ENCODE data around the gene SLC35F3. TPM values are rescaled to one million over a fixed set of nuclear protein-coding genes. Genes with fewer than 3 reads are reported as not detected.

The SLC35F3 gene
- total and polyA plus RNA-seq, 9 of the 15 experiments (the other 6 are each of a cell fraction or from before 2014, with no cell fraction given) = 0.04 to 0.07 (median 0.04) TPM; not detected in 6

DNA sequence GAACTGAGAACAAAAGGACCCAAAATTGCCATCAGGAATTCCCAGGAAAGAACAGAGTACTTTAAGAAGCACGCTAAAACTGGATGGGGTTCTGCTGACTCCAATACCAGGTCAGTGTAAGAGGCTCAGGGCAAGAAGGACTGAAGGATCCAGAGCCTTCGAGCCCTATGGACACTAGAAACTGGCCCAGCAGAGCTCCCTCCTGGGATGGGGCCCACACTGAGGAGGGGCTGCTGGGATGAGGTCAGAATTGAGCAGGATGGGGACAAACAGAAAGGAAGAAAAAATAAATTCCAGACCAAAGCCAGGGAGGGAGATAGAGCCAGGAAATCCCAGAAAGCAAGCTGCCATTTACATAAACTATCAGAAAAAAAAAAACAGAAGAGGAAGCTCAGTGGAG lies 246.4 kb downstream of the SLC35F3 start:
- Histone ChIP-seq H3K27ac (ENCODE audit: extremely low read depth, low read depth, low read length) (no peak overlapping the region), H4K20me1 (replicated peaks; ENCODE audit: control insufficient read depth, insufficient read depth, low read length) (no peaks in the 10 kb centered on the region), H3K4me2 (ENCODE audit: insufficient read depth, low read length) (no peak overlapping the region), H3K79me2 (ENCODE audit: control insufficient read depth, insufficient read depth, low read length) (no peaks in the 10 kb centered on the region), H3K36me3 (ENCODE audit: control insufficient read depth, insufficient read depth, low read length) (no peaks in the 10 kb centered on the region), H3K4me3 (no peak overlapping the region), H3K27me3 (ENCODE audit: control insufficient read depth in 2 of 2, insufficient read depth in 2 of 2, low read length in 2 of 2) (no peaks in the 10 kb centered on the region), H3K9me1 (ENCODE audit: control insufficient read depth, insufficient read depth, low read length) (no peaks in the 10 kb centered on the region), H3K9me3 (replicated peaks; ENCODE audit: control insufficient read depth, insufficient read depth, low read depth, low read length) (no peaks in the 10 kb centered on the region; the same call in 1 of the 2 replicates), H3K4me1 (replicated peaks in 1 of 2; ENCODE audit: control insufficient read depth in 2 of 2, insufficient read depth in 2 of 2, low read length in 2 of 2) (no peaks in the 10 kb centered on the region), H2AFZ (ENCODE audit: low read depth, low read length) (no peak overlapping the region), H3K9ac (ENCODE audit: insufficient read depth in 1 of 2, low read depth in 2 of 2, low read length in 2 of 2) (no peak overlapping the region)
- FAIRE-seq (no peak), DNase-seq (ENCODE audit: extremely low read depth in 1 of 4, low spot score in 3 of 4) (no peak), ATAC-seq (no peak)
- POLR2A ChIA-PET = interaction anchor here (1.1 kb wide), 1 partner anchor 16 kb away, joined by 3 read pairs; no protein-coding TSS in a partner anchor
- in situ Hi-C loops (cut with MboI) = no loop called here
- CTCF ChIA-PET (ENCODE audit: low intra/inter-chr PET ratio) = no interaction called here
- intact Hi-C loops (cut with micrococcal nuclease) = no loop called here
- BruUV-seq (replicated peaks) = no TSS peak
- WGBS (ENCODE audit: insufficient coverage, low coverage, missing lambda C conversion rate) = 0% methylated on average over 2 of the region's 2 CpGs
- TF ChIP-seq ZEB2 (IDR thresholded peaks at IDR 0.05) = no peak
- TF ChIP-seq ZNF263 (CRISPR knock-in tag; IDR thresholded peaks at IDR 0.05; ENCODE audit: borderline replicate concordance) = no peak
- TF ChIP-seq ZNF717 (CRISPR knock-in tag; IDR thresholded peaks at IDR 0.05) = no peak
- TF ChIP-seq ZNF232 (CRISPR knock-in tag; IDR thresholded peaks at IDR 0.05) = no peak
- no peak for TF ChIP-seq PBX2 (CRISPR knock-in tag; IDR thresholded peaks at IDR 0.05; ENCODE audit: low read depth)
- no peak for TF ChIP-seq PBX2 (tag; conservative IDR thresholded peaks at IDR 0.05; ENCODE audit: low read depth)
- no peak for TF ChIP-seq ELK1 (CRISPR knock-in tag; IDR thresholded peaks at IDR 0.05)
- TF ChIP-seq ETV6 (IDR thresholded peaks at IDR 0.05; ENCODE audit: borderline replicate concordance in 1 of 2, low read depth in 2 of 2, low read length in 1 of 2) = no peak
- no peak for TF ChIP-seq ETV6 (CRISPR knock-in tag; IDR thresholded peaks at IDR 0.05; ENCODE audit: borderline replicate concordance)
- TF ChIP-seq JUND (IDR thresholded peaks at IDR 0.05; ENCODE audit: borderline replicate concordance, low read depth, low read length) = no peak
- no peak for TF ChIP-seq JUND (tag; IDR thresholded peaks at IDR 0.05; ENCODE audit: borderline replicate concordance, low read depth, low read length)
- no peak for TF ChIP-seq TCF7L2 (IDR thresholded peaks at IDR 0.05; ENCODE audit: low read depth, low read length)
- no peak for TF ChIP-seq ARID4B (CRISPR knock-in tag; IDR thresholded peaks at IDR 0.05)
- TF ChIP-seq ILK (tag; IDR thresholded peaks at IDR 0.05; ENCODE audit: borderline replicate concordance, low read depth) = no peak
- TF ChIP-seq GTF2F1 (IDR thresholded peaks at IDR 0.05; ENCODE audit: low read depth, low read length) = no peak
- no peak for TF ChIP-seq SIX5 (IDR thresholded peaks at IDR 0.05; ENCODE audit: borderline replicate concordance in 1 of 2, insufficient read depth in 1 of 2, low read depth in 1 of 2, low read length in 2 of 2)

Measured in K562 (cell line).